Mesendoderm (in vitro differentiated cells): ENCODE data around the gene FOXD1. TPM values are rescaled to one million over a fixed set of nuclear protein-coding genes. Genes with fewer than 3 reads are reported as not detected.

ENCODE experiments used
- DNase-seq: peaks from one replicate; pipeline ENCODE4 v3.0.0; 2013
- H2AK5ac ChIP-seq: 2 replicates; pipeline ENCODE4 v1.6.1; 2013; ENCODE audit warnings: low read length, inconsistent platforms
- H2BK120ac ChIP-seq: 2 replicates; pipeline ENCODE4 v1.6.1; 2013; ENCODE audit warnings: low read depth, mild to moderate bottlenecking, low read length, moderate library complexity, mixed read lengths
- H2BK15ac ChIP-seq: replicated peaks from 2 replicates; pipeline ENCODE4 v1.6.1; 2013; ENCODE audit warnings: low read depth, mild to moderate bottlenecking, moderate library complexity
- H2BK5ac ChIP-seq: 2 replicates; pipeline ENCODE4 v1.6.1; 2013; ENCODE audit warnings: low read length, inconsistent platforms
- H3K18ac ChIP-seq: 2 replicates; pipeline ENCODE4 v1.6.1; 2013; ENCODE audit warnings: mild to moderate bottlenecking, low read length, mixed read lengths
- H3K23ac ChIP-seq: one replicate; pipeline ENCODE4 v1.6.1; 2013; ENCODE audit warnings: low read length
- H3K27ac ChIP-seq: 2 replicates; pipeline ENCODE4 v1.5.1; 2013; ENCODE audit warnings: low read depth, mild to moderate bottlenecking, inconsistent platforms, low read length, moderate library complexity
- H3K27me3 ChIP-seq: 2 replicates; pipeline ENCODE4 v1.6.1; 2013; ENCODE audit warnings: low read length, control low read depth, mild to moderate bottlenecking, inconsistent platforms; ENCODE audit not compliant: insufficient read depth, poor library complexity
- H3K36me3 ChIP-seq: 2 replicates; pipeline ENCODE4 v1.6.1; 2013; ENCODE audit warnings: low read length, inconsistent platforms; ENCODE audit not compliant: control insufficient read depth, insufficient read depth
- H3K4ac ChIP-seq: one replicate; pipeline ENCODE4 v1.6.1; 2013; ENCODE audit warnings: low read depth, mild to moderate bottlenecking, low read length, moderate library complexity
- H3K4me1 ChIP-seq: 2 replicates; pipeline ENCODE4 v1.6.1; 2013; ENCODE audit warnings: low read depth, low read length, inconsistent platforms; ENCODE audit not compliant: control insufficient read depth
- H3K4me2 ChIP-seq: 2 replicates; pipeline ENCODE4 v1.6.1; 2013; ENCODE audit warnings: low read length
- H3K4me3 ChIP-seq: 2 replicates; pipeline ENCODE4 v1.5.1; 2013; ENCODE audit warnings: mild to moderate bottlenecking, low read length
- H3K56ac ChIP-seq: one replicate; pipeline ENCODE4 v1.6.1; 2013; ENCODE audit warnings: low read length
- H3K79me1 ChIP-seq: 2 replicates; pipeline ENCODE4 v1.6.1; 2013; ENCODE audit warnings: low read length, inconsistent platforms
- H3K79me2 ChIP-seq: 2 replicates; pipeline ENCODE4 v1.6.1; 2013; ENCODE audit warnings: mild to moderate bottlenecking, low read length; ENCODE audit not compliant: control insufficient read depth, insufficient read depth
- H3K9ac ChIP-seq: 2 replicates; pipeline ENCODE4 v1.6.1; 2013; ENCODE audit warnings: low read length, inconsistent platforms
- H4K5ac ChIP-seq: one replicate; pipeline ENCODE4 v1.6.1; 2013; ENCODE audit warnings: low read length
- H4K8ac ChIP-seq: one replicate; pipeline ENCODE4 v1.6.1; 2013; ENCODE audit warnings: low read depth, mild to moderate bottlenecking, control low read depth, low read length, moderate library complexity
- WGBS: extraction: QIAGEN DNeasy Blood & Tissue Kit; methylation state at CpG from one replicate; pipeline ENCODE4 v1.1.7; 2013; ENCODE audit warnings: low lambda C conversion rate, missing lambda C conversion rate; ENCODE audit not compliant: insufficient coverage; ENCODE audit errors: extremely low coverage; 5-methylcytosine and 5-hydroxymethylcytosine counted together
- polyA plus RNA-seq, 2 experiments: library from polyadenylated mRNA; stranded (reverse); fragments of 200-250 nt; gene quantifications; one replicate each; pipeline ENCODE4 v1.2.3, GENCODE V29; 2013

The FOXD1 gene
- 0.25 TPM for polyA plus RNA-seq (2013, experiment 1 of 2)
- 0.21 TPM for polyA plus RNA-seq (2013, experiment 2 of 2)

DNA sequence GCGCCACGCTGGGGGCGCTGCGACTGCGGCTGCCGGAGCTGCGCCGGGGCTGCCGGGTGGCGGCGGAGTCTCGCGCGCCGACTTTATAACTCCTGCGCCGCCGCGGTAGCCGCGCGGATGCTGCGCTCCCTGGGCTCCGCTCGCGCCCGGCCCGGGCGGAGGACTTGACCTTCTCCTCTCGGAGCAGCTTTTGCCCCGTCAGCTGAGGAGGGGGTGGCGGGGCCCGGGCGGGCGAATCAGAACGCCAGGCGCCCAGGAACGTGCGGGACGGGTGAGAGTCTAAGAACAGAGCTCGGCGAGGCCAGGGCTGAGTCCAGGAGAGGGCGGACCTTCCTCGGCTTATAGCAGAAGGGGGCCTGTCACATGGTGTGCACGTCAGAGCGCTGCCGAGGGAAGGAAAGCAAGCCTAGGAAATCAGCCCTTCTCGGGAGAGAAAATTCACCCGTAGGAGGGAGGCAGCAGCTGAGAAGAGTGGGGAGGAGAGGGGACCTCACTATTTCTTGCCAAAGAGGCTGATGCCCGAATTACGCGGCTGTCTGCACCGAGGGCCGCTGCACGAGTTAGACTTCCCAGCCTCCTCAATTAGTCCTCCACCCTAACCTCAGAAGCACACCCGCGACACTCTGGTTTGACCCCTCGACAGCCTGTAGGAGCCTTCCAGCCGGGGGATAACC lies at the start of gene FOXD1:
FOXD1 (minus strand) TSS at position 315 of the 674 bp plus-strand sequence. CDS start 415 bp downstream, outside the sequence.
- WGBS, result no CpG with 5 or more reads among the region's 59 CpGs
- no peak within 1 kb of the TSS for H3K23ac ChIP-seq
- peak within 1 kb of the TSS; percentile 77 for H3K4me2 ChIP-seq

DNA sequence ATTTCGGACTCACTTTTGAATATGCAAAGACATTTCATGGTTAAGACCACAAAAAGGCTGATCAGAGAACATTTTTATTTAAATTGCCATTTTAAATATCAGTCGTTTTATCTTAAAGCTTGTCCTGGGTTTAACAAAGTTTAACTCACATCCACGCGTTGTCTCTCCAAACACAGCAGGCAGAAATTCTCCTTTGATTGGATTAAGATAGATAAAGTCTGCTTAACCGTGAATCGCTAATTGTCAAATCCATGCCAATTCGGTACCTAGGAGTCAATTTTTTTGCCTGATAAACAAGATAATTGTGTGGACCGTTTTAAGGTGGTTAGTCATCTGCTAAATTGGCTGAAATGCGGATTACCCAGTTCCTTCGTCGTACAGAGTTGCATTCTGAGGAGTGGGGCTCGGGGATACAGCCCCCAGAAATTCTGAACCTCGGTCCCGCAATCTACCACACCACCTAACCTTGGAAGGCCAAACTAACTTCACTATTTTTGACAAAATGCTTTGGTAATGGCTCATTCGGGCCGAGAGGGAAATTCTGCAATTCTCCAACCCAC lies 49.0 kb upstream of the FOXD1 start:
- H3K4me1 ChIP-seq, result peaks cover 3% of the 10 kb centered on the region
- H2BK120ac ChIP-seq, result no peak overlapping the region
- peak overlapping the region; percentile 49 for H3K4me3 ChIP-seq
- peak overlapping the region; percentile 82 for H3K27ac ChIP-seq
- no peak overlapping the region for H4K5ac ChIP-seq
- peak overlapping the region; percentile 72 for H3K4me2 ChIP-seq
- peak overlapping the region; percentile 6 for H2BK5ac ChIP-seq
- no peak overlapping the region for H3K23ac ChIP-seq
- H2AK5ac ChIP-seq, result peak overlapping the region; percentile 51
- no peaks in the 10 kb centered on the region for H3K79me1 ChIP-seq
- H3K56ac ChIP-seq, result peak overlapping the region; percentile 98
- peak overlapping the region; percentile 57 for H3K18ac ChIP-seq
- H3K79me2 ChIP-seq, result peaks cover 29% of the 10 kb centered on the region
- no peak overlapping the region for H4K8ac ChIP-seq
- no CpG with 5 or more reads among the region's 16 CpGs for WGBS
- no peak overlapping the region for H3K4ac ChIP-seq
- DNase-seq, result peak; percentile 75
- no peaks in the 10 kb centered on the region for H3K27me3 ChIP-seq
- no peaks in the 10 kb centered on the region for H3K36me3 ChIP-seq
- H2BK15ac ChIP-seq, result no peak overlapping the region
- H3K9ac ChIP-seq, result peak overlapping the region; percentile 99

More for the DNA sequence above, at the start of gene FOXD1:
- H3K56ac ChIP-seq, result peak within 1 kb of the TSS; percentile 69
- no peaks in the 10 kb centered on the region for H3K79me2 ChIP-seq
- no peaks in the 10 kb centered on the region for H3K36me3 ChIP-seq
- no peak within 1 kb of the TSS for H2BK5ac ChIP-seq
- H3K4ac ChIP-seq, result no peak within 1 kb of the TSS
- peak; percentile 94 for DNase-seq
- peak within 1 kb of the TSS; percentile 30 for H3K9ac ChIP-seq
- H4K8ac ChIP-seq, result no peak within 1 kb of the TSS
- H4K5ac ChIP-seq, result no peak within 1 kb of the TSS
- H3K27me3 ChIP-seq, result peaks cover 53% of the 10 kb centered on the region
- H2BK120ac ChIP-seq, result no peak within 1 kb of the TSS
- H3K18ac ChIP-seq, result no peak within 1 kb of the TSS
- no peak within 1 kb of the TSS for H2BK15ac ChIP-seq
- H3K79me1 ChIP-seq, result no peaks in the 10 kb centered on the region
- no peak within 1 kb of the TSS for H2AK5ac ChIP-seq
- no peaks in the 10 kb centered on the region for H3K4me1 ChIP-seq
- H3K27ac ChIP-seq, result no peak within 1 kb of the TSS
- peak within 1 kb of the TSS; percentile 39 for H3K4me3 ChIP-seq

DNA sequence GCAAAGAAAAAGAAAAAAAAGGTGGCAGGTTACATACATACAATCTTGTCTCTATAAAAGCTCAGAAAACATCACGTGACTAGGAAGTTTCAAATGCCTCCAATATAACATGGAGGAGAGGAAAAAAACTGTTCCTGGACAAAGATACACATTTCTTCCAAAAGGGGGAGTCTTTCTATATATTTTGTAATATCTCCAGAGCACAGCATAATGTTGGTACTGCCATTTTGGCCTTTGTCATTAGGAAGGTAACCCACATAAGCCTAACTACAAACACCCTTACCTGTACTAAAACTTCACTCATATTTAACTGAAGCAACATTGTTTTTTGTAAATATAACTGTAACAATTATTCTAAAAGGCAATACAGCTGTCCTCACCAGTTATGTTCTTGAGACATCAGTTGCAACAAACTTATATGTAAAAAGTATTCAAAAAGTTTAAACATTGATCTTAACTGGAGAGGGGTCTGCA lies 48.4 kb upstream of the FOXD1 start:
- Histone ChIP-seq H3K56ac (no peak overlapping the region), H2BK120ac (no peak overlapping the region), H3K79me1 (no peaks in the 10 kb centered on the region), H2BK5ac (no peak overlapping the region), H3K27ac (no peak overlapping the region), H3K9ac (no peak overlapping the region), H3K4ac (no peak overlapping the region), H3K36me3 (no peaks in the 10 kb centered on the region), H2BK15ac (no peak overlapping the region), H2AK5ac (no peak overlapping the region), H4K5ac (no peak overlapping the region), H3K27me3 (no peaks in the 10 kb centered on the region), H4K8ac (no peak overlapping the region), H3K79me2 (peaks cover 27% of the 10 kb centered on the region), H3K4me1 (peaks cover 3% of the 10 kb centered on the region), H3K4me2 (no peak overlapping the region), H3K23ac (no peak overlapping the region), H3K18ac (no peak overlapping the region), H3K4me3 (no peak overlapping the region)
- WGBS, result no CpG with 5 or more reads among the region's 1 CpG
- peak; percentile 45 for DNase-seq

DNA sequence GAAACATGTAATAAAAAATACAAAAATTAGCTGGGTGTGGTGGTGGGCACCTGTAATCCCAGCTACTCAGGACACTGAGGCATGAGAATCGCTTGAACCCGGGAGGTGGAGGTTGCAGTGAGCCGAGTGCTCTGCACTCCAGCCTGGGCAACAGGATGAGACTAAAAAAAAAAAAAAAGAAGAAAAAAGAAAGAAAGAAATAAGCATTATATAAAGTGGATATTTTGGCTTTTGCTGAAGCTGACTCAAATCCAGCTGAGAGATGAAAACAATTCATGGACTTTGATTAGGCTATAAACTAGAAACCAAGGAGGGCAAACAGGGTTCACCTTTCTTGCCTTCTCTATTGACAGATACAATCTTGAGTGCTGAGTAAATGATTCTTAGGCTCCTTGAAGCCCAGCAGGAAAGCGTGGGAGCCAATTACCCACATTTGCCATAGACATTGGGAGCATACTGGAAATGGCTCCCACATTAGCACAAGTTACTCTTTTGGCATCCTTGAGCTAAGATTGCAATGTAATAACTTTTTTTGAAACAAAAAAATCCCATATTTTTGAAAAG lies 47.3 kb upstream of the FOXD1 start:
- no peak overlapping the region for H3K27ac ChIP-seq
- H3K4me2 ChIP-seq, result no peak overlapping the region
- peak; percentile 22 for DNase-seq

GRCh38 chr5:73494721-73495120 lies 46.1 kb upstream of the FOXD1 start:
- no peaks in the 10 kb centered on the region for H3K27me3 ChIP-seq

More for the DNA sequence above, 47.3 kb upstream of the FOXD1 start:
- Histone ChIP-seq H3K18ac (no peak overlapping the region), H3K4ac (no peak overlapping the region), H3K9ac (no peak overlapping the region), H3K27me3 (no peaks in the 10 kb centered on the region), H4K8ac (no peak overlapping the region), H3K79me2 (peaks cover 20% of the 10 kb centered on the region), H3K36me3 (no peaks in the 10 kb centered on the region), H2BK15ac (no peak overlapping the region), H3K23ac (no peak overlapping the region), H3K4me1 (peaks cover 3% of the 10 kb centered on the region), H3K79me1 (no peaks in the 10 kb centered on the region), H3K56ac (no peak overlapping the region), H2BK5ac (no peak overlapping the region), H4K5ac (no peak overlapping the region), H3K4me3 (no peak overlapping the region), H2AK5ac (no peak overlapping the region), H2BK120ac (no peak overlapping the region)
- no CpG with 5 or more reads among the region's 4 CpGs for WGBS

More at GRCh38 chr5:73494721-73495120, 46.1 kb upstream of the FOXD1 start:
- Histone ChIP-seq H3K27ac (no peak overlapping the region), H2BK120ac (no peak overlapping the region), H2BK5ac (no peak overlapping the region), H3K4ac (no peak overlapping the region), H3K9ac (no peak overlapping the region), H3K4me2 (no peak overlapping the region), H3K79me1 (no peaks in the 10 kb centered on the region), H3K4me3 (no peak overlapping the region), H3K18ac (no peak overlapping the region), H3K79me2 (peaks cover 14% of the 10 kb centered on the region), H2AK5ac (no peak overlapping the region), H3K23ac (no peak overlapping the region), H4K8ac (no peak overlapping the region), H4K5ac (no peak overlapping the region), H3K56ac (no peak overlapping the region), H3K4me1 (peaks cover 3% of the 10 kb centered on the region), H2BK15ac (no peak overlapping the region), H3K36me3 (no peaks in the 10 kb centered on the region)
- DNase-seq, result no peak
